K562 (cell line): ENCODE results near the gene ITPR1. TPM values are rescaled to one million over a fixed set of nuclear protein-coding genes. Genes with fewer than 3 reads are reported as not detected.

Experiments used
- ARID3A ChIP-seq: IDR thresholded peaks from 2 replicates; pipeline ENCODE4 v1.6.1; 2012; ENCODE audit warnings: low read depth, low read length, improper control_type of control experiment, borderline replicate concordance
- CBX5 ChIP-seq: IDR thresholded peaks from 2 replicates; pipeline ENCODE4 v1.6.1; 2014; ENCODE audit warnings: low read depth, borderline replicate concordance
- CXXC5 ChIP-seq: fragments of 250-450 bp; sonication (Bioruptor Pico); IDR thresholded peaks from 2 replicates; pipeline ENCODE4 v1.8.0; 2022; ENCODE audit warnings: inconsistent platforms, mild to moderate bottlenecking, moderate library complexity
- E4F1 ChIP-seq: fragments of 250-450 bp; sonication (Bioruptor Pico); IDR thresholded peaks from 2 replicates; pipeline ENCODE4 v1.5.0; 2021; ENCODE audit warnings: mild to moderate bottlenecking, borderline replicate concordance
- GTF3C2 ChIP-seq: IDR thresholded peaks from 3 replicates; pipeline ENCODE4 v1.6.1; 2011; ENCODE audit warnings: borderline replicate concordance, mild to moderate bottlenecking, moderate library complexity; ENCODE audit not compliant: insufficient read length; ENCODE audit errors: extremely low read depth
- MAZ ChIP-seq, 2 experiments: fragments of 450-650 bp in 1 of 2; sonication (generic) in 1 of 2; formaldehyde crosslinking; IDR thresholded peaks in 1 of 2; conservative IDR thresholded peaks in 1 of 2; 2 replicates each; pipeline versions ENCODE4 v1.4.0 to v1.5.0; 2020; ENCODE audit warnings: mild to moderate bottlenecking in 1 of 2, missing genetic modification reagents in 1 of 2
- MCM7 ChIP-seq, 2 experiments: fragments of 450-650 bp; IDR thresholded peaks; 2 replicates each; pipeline ENCODE4 v1.6.1; 2016 to 2018
- MIER1 ChIP-seq: fragments of 450-650 bp; IDR thresholded peaks from 2 replicates; pipeline ENCODE4 v1.6.1; 2016; ENCODE audit warnings: antibody characterized with exemption, mild to moderate bottlenecking, low read depth
- MTA1 ChIP-seq: fragments of 450-650 bp; IDR thresholded peaks from 2 replicates; pipeline ENCODE4 v1.6.1; 2017; ENCODE audit warnings: borderline replicate concordance
- NFIC ChIP-seq: fragments of 450-650 bp; IDR thresholded peaks from 2 replicates; pipeline ENCODE4 v1.6.1; 2017; ENCODE audit warnings: mild to moderate bottlenecking, inconsistent platforms
- POLR2AphosphoS5 ChIP-seq: IDR thresholded peaks from 2 replicates; pipeline ENCODE4 v1.6.1; 2011; ENCODE audit warnings: mild to moderate bottlenecking, low read depth, low read length, moderate library complexity; ENCODE audit not compliant: control insufficient read depth, insufficient read depth
- RBM34 ChIP-seq: fragments of 200-400 bp; formaldehyde crosslinking; IDR thresholded peaks from 2 replicates; pipeline ENCODE4 v1.6.1; 2018; ENCODE audit warnings: low read length, borderline replicate concordance; ENCODE audit not compliant: insufficient read depth
- SAFB2 ChIP-seq: fragments of 200-400 bp; formaldehyde crosslinking; IDR thresholded peaks from 2 replicates; pipeline ENCODE4 v1.6.1; 2018; ENCODE audit warnings: borderline replicate concordance, low read length, low read depth, moderate library complexity; ENCODE audit not compliant: severe bottlenecking
- SPI1 ChIP-seq: IDR thresholded peaks from 2 replicates; pipeline ENCODE4 v1.6.1; 2011; ENCODE audit warnings: low read depth, low read length, control low read depth, borderline replicate concordance
- U2AF1 ChIP-seq: fragments of 200-400 bp; formaldehyde crosslinking; optimal IDR thresholded peaks from 2 replicates; pipeline ENCODE3; 2017; ENCODE audit warnings: mild to moderate bottlenecking, low read depth, low read length, moderate library complexity
- ZEB2 ChIP-seq: fragments of 450-650 bp; IDR thresholded peaks from 2 replicates; pipeline ENCODE4 v1.6.1; 2016
- ZNF146 ChIP-seq: IDR thresholded peaks from one replicate; pipeline ENCODE4 v1.6.1; 2018; ENCODE audit warnings: missing compliant biosample characterization; ENCODE audit not compliant: unreplicated experiment
- ZNF586 ChIP-seq: fragments of 450-650 bp; formaldehyde crosslinking; conservative IDR thresholded peaks from 2 replicates; pipeline ENCODE4 v1.4.0; 2020; ENCODE audit warnings: mild to moderate bottlenecking, moderate library complexity
- ZNF79 ChIP-seq: fragments of 250-450 bp; sonication (Bioruptor Pico); IDR thresholded peaks from 2 replicates; pipeline ENCODE4 v1.4.0; 2020; ENCODE audit warnings: low read depth, mild to moderate bottlenecking, moderate library complexity
- polyA plus RNA-seq, 8 experiments: library from polyadenylated mRNA; depleted of rRNA in 4 of 8; stranded (reverse) in 5 of 8; unstranded in 3 of 8; fragments of >200 nt; fragmentation: Nextera tagmentation in 2 of 8; fragmentation: Illumina TruSeq in 1 of 8; extraction: Ambion mirVana in 2 of 8; extraction: Trizol in 1 of 8; gene quantifications; 2 replicates each; pipeline versions ENCODE4 v1.2.1 to v1.2.3, GENCODE V29; 2011 to 2014; ENCODE audit warnings: inconsistent platforms in 1 of 8, missing spikeins in 1 of 8
- total RNA-seq, 7 experiments: library from RNA; depleted of rRNA in 6 of 7; stranded (reverse); fragments of >200 nt in 6 of 7; fragmentation: Illumina TruSeq in 2 of 7; extraction: Trizol in 2 of 7; gene quantifications; 2 replicates each; pipeline versions ENCODE4 v1.2.1 to v1.2.3, GENCODE V29; 2011 to 2021; ENCODE audit warnings: low replicate concordance in 1 of 7

ITPR1 gene
- total and polyA plus RNA-seq, 9 of the 15 experiments (the other 6 are each of a cell fraction or from before 2014, with no cell fraction given) = 22.4 to 40.0 (median 27.4) TPM

- TF ChIP-seq E4F1 = 0 out of 2 replicates have a peak, but pooled peaks have one; percentile 35
- no peak for TF ChIP-seq GTF3C2
- no peak for TF ChIP-seq ZEB2
- TF ChIP-seq ZNF586 = no peak
- no peak for TF ChIP-seq MAZ (CRISPR knock-in tag; conservative IDR thresholded peaks at IDR 0.05 in 1 of 2, IDR thresholded peaks at IDR 0.05 in 1 of 2)
- no peak for TF ChIP-seq RBM34
- no peak for TF ChIP-seq ARID3A
- peak; percentile 14 for TF ChIP-seq CXXC5 (CRISPR knock-in tag)
- no peak for TF ChIP-seq MTA1
- no peak for TF ChIP-seq POLR2AphosphoS5
- no peak for TF ChIP-seq SAFB2
- no peak for TF ChIP-seq NFIC
- TF ChIP-seq CBX5 = no peak
- TF ChIP-seq MIER1 = no peak
- TF ChIP-seq U2AF1 = no peak
- TF ChIP-seq SPI1 = no peak
- no peak for TF ChIP-seq ZNF146 (CRISPR knock-in tag)
- TF ChIP-seq MCM7 (IDR thresholded peaks at IDR 0.05) = no peak
- TF ChIP-seq ZNF79 (CRISPR knock-in tag) = no peak
Observed at GRCh38 chr3:4740397-4741105, 247.4 kb downstream of the ITPR1 start (continued).
